Measurements from ENCODE around the gene KLHL3. TPM values are rescaled to one million over a fixed set of nuclear protein-coding genes. Genes with fewer than 3 reads are reported as not detected.

Gene KLHL3
- total RNA-seq, 4 donors from 2014 or later: 0.75 to 4.4 (median 2.6) TPM

- intact Hi-C loops (cut with DNase I; ENCODE audit: low total_unique reads): no loop called here
- 78 to 82% methylated on average over 2 to 5 of the region's 5 CpGs for WGBS, 2 donors (ENCODE audit: low coverage in 1 of 2)
- no peak for TF ChIP-seq POLR2A (IDR thresholded peaks at IDR 0.05)
- TF ChIP-seq, protein P1, sequence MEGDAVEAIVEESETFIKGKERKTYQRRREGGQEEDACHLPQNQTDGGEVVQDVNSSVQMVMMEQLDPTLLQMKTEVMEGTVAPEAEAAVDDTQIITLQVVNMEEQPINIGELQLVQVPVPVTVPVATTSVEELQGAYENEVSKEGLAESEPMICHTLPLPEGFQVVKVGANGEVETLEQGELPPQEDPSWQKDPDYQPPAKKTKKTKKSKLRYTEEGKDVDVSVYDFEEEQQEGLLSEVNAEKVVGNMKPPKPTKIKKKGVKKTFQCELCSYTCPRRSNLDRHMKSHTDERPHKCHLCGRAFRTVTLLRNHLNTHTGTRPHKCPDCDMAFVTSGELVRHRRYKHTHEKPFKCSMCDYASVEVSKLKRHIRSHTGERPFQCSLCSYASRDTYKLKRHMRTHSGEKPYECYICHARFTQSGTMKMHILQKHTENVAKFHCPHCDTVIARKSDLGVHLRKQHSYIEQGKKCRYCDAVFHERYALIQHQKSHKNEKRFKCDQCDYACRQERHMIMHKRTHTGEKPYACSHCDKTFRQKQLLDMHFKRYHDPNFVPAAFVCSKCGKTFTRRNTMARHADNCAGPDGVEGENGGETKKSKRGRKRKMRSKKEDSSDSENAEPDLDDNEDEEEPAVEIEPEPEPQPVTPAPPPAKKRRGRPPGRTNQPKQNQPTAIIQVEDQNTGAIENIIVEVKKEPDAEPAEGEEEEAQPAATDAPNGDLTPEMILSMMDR (IDR thresholded peaks at IDR 0.05): no peak
- no peak for TF ChIP-seq EP300 (IDR thresholded peaks at IDR 0.05; ENCODE audit: low read depth)
- TF ChIP-seq POLR2AphosphoS5 (IDR thresholded peaks at IDR 0.05): no peak
Measured at GRCh38 chr5:137572042-137572695, 163.7 kb downstream of the KLHL3 start.

GRCh38 chr5:137570070-137570469, 165.8 kb downstream of the KLHL3 start:
- Histone ChIP-seq H3K9me3 (no peaks in the 10 kb centered on the region), H3K27ac (no peak overlapping the region), H3K4me1 (no peaks in the 10 kb centered on the region), H3K27me3 (no peaks in the 10 kb centered on the region), H3K36me3 (no peaks in the 10 kb centered on the region), H3K4me3 (no peak overlapping the region)
- in situ Hi-C loops (cut with MboI; ENCODE audit: low pct_ligation_motif_present in 1 of 4, low pct_unique_long_range_greater_than_20kb in 1 of 4, low sequenced_read_pairs in 3 of 4) (no loop called here), intact Hi-C loops (cut with DNase I; ENCODE audit: low total_unique reads) (no loop called here)
- TF ChIP-seq, protein P1 (IDR thresholded peaks at IDR 0.05): no peak
- TF ChIP-seq EP300 (IDR thresholded peaks at IDR 0.05; ENCODE audit: low read depth): no peak
- no peak for TF ChIP-seq POLR2AphosphoS5 (IDR thresholded peaks at IDR 0.05)
- no peak for TF ChIP-seq POLR2A (IDR thresholded peaks at IDR 0.05)
- 80% methylated on average over 6 of the region's 6 CpGs; no CpG with 5 or more reads in 1 of the 2 donors for WGBS, 2 donors (ENCODE audit: low coverage in 1 of 2)
- no peak for DNase-seq

More at GRCh38 chr5:137572042-137572695, 163.7 kb downstream of the KLHL3 start:
- H3K27me3 ChIP-seq: no peaks in the 10 kb centered on the region
- in situ Hi-C loops (cut with MboI; ENCODE audit: low pct_ligation_motif_present in 1 of 4, low pct_unique_long_range_greater_than_20kb in 1 of 4, low sequenced_read_pairs in 3 of 4): no loop called here
- H3K36me3 ChIP-seq: no peaks in the 10 kb centered on the region
- H3K27ac ChIP-seq: no peak overlapping the region
- DNase-seq: no peak
- no peaks in the 10 kb centered on the region for H3K4me1 ChIP-seq
- H3K9me3 ChIP-seq: no peaks in the 10 kb centered on the region
- H3K4me3 ChIP-seq: no peak overlapping the region

Small RNA genes lying within 50 kb of the gene (small RNA-seq; reads per million reads assigned to genes)
- 12.7 to 52.1 (median 39.0) reads per million in 4 donors for gene MIR874

Other genes with a start within 250 kb of the KLHL3 start
- 10 to 100 TPM in 3 of 4 donors, 1 to 10 TPM in 1; 8.6 to 34.8 (median 13.2) TPM for gene SPOCK1, start 236.8 kb downstream of the KLHL3 start, total RNA-seq
- 10 to 100 TPM in 1 of 4 donors, 1 to 10 TPM in 3; 6.0 to 10.8 (median 9.0) TPM for gene HNRNPA0, start 18.3 kb upstream of the KLHL3 start, total RNA-seq
- gene MYOT, start 131.8 kb upstream of the KLHL3 start, total RNA-seq: 1 to 10 TPM in 3 of 4 donors, not detected in 1; 2.9 to 7.1 (median 5.9) TPM
- not detected for gene PKD2L2, start 153.4 kb upstream of the KLHL3 start, total RNA-seq

Measured in transverse colon (tissue), 4 donors.